Ovary (tissue), 9 donors: Measurements from ENCODE around the gene ZNF20. TPM values are rescaled to one million over a fixed set of nuclear protein-coding genes. Genes with fewer than 3 reads are reported as not detected.

Source experiments
- DNase-seq, 5 donors: peaks; one replicate each; pipeline ENCODE4 v3.0.0-alpha.2; 2019 to 2020
- H3K27ac ChIP-seq, 2 donors: fragments of 200-600 bp; one replicate each; pipeline versions ENCODE4 v1.5.1 to v1.8.0; 2019 to 2022
- H3K27me3 ChIP-seq: fragments of 200-600 bp; one replicate; pipeline ENCODE4 v1.8.0; 2022
- H3K36me3 ChIP-seq: fragments of 200-600 bp; sonication (generic); one replicate; pipeline ENCODE4 v1.5.1; 2019
- H3K4me1 ChIP-seq: one replicate; pipeline ENCODE4 v1.8.1; 2013; ENCODE audit warnings: mild to moderate bottlenecking, moderate library complexity; ENCODE audit not compliant: insufficient read depth
- H3K4me3 ChIP-seq: fragments of 200-600 bp; sonication (generic); one replicate; pipeline ENCODE4 v1.5.1; 2017
- H3K9me3 ChIP-seq, 2 donors: fragments of 200-600 bp in 1 of 2; sonication (generic) in 1 of 2; one replicate each; pipeline versions ENCODE4 v1.5.1 to v1.8.1; 2013 to 2019; ENCODE audit warnings: mild to moderate bottlenecking in 1 of 2, moderate library complexity in 1 of 2
- EP300 ChIP-seq: sonication (generic); formaldehyde crosslinking; IDR thresholded peaks from one replicate; pipeline ENCODE4 v1.6.1; 2017; ENCODE audit warnings: antibody characterized with exemption
- POLR2A ChIP-seq: fragments of 450-650 bp; IDR thresholded peaks from one replicate; pipeline ENCODE4 v1.6.1; 2017; ENCODE audit warnings: antibody characterized with exemption, mild to moderate bottlenecking, moderate library complexity
- WGBS, 3 donors: extraction: QIAGEN DNeasy Blood & Tissue Kit in 1 of 3; methylation state at CpG; one replicate each; pipeline versions ENCODE4 v1.1.5 to v1.1.7; 2013 to 2017; 5-methylcytosine and 5-hydroxymethylcytosine counted together
- intact Hi-C, 4 donors: fragments of 100-400 bp; cut with DNase I; formaldehyde crosslinking; loops; one replicate each; pipeline versions ENCODE4 v1.11.0 to v1.15.1; 2022 to 2023
- polyA plus RNA-seq, 2 donors: library from polyadenylated mRNA; stranded (reverse); fragments of 200-250 nt in 1 of 2; fragments of 350-450 nt in 1 of 2; fragmentation: Illumina TruSeq in 1 of 2; extraction: RNeasy Lipid Tissue Mini Kit (QIAGEN cat#74804) in 1 of 2; gene quantifications; one replicate each; pipeline ENCODE4 v1.2.3, GENCODE V29; 2013 to 2014
- total RNA-seq, 7 donors: library from RNA; depleted of rRNA in 2 of 7; stranded (reverse); fragments of >200 nt in 2 of 7; fragmentation: NEBNext Ultra II Directional in 3 of 7; extraction: Animal tissue kit (Norgen Biotek cat#: 25700) in 3 of 7; gene quantifications; one replicate each; pipeline versions ENCODE4 v1.1.0 to v1.2.4, GENCODE V29; 2016 to 2023
- TF ChIP-seq, protein P1 (sequence below), 3 donors: fragments of 450-650 bp in 2 of 3; fragments of 200-600 bp in 1 of 3; IDR thresholded peaks; one replicate each; pipeline versions ENCODE4 v1.5.1 to v1.8.0; 2016 to 2022; ENCODE audit warnings: antibody characterized with exemption in 3 of 3, mild to moderate bottlenecking in 1 of 3
- donor health status: DM: no; HTN: no; CAD: no; lungs with moderate emphysema.
- donor health status: DM: no; HTN: no; CAD: no.
- donor health status: Bipolar disorder and iron deficiency.
- donor health status: DM: yes; HTN: yes; CAD: no.
- donor health status: DM: no; HTN: no; CAD: no.
- donor health status: DM: yes; HTN: yes; CAD: no.

ZNF20 gene
- total and polyA plus RNA-seq, 9 donors: 1.2 to 5.2 (median 3.0) TPM

GRCh38 chr19:12156223-12157058, 16.3 kb upstream of the ZNF20 start, which contains the start of gene ZNF625:
Gene ZNF625 (minus strand): TSS chr19:12156734. CDS start chr19:12156558, 176 bp downstream.
- no peaks in the 10 kb centered on the region for H3K36me3 ChIP-seq
- H3K9me3 ChIP-seq: no peaks in the 10 kb centered on the region
- peak; percentile 85 to 89 (median 86) for DNase-seq
- WGBS, 3 donors: 1% methylated on average over 51 to 58 of the region's 58 CpGs
- intact Hi-C loops: loop anchor here in 1 of 4 donors (5.0 kb wide), 1 partner anchor 344 kb away; the partner anchor contains the start of gene ZNF440
- no peaks in the 10 kb centered on the region for H3K27me3 ChIP-seq
- peaks cover 2% of the 10 kb centered on the region for H3K4me1 ChIP-seq
- peak within 1 kb of the TSS; percentile 71 for H3K4me3 ChIP-seq
- TF ChIP-seq POLR2A (peak; percentile 53), EP300 (no peak)
- H3K27ac ChIP-seq: peak within 1 kb of the TSS; percentile 36 to 70

DNA sequence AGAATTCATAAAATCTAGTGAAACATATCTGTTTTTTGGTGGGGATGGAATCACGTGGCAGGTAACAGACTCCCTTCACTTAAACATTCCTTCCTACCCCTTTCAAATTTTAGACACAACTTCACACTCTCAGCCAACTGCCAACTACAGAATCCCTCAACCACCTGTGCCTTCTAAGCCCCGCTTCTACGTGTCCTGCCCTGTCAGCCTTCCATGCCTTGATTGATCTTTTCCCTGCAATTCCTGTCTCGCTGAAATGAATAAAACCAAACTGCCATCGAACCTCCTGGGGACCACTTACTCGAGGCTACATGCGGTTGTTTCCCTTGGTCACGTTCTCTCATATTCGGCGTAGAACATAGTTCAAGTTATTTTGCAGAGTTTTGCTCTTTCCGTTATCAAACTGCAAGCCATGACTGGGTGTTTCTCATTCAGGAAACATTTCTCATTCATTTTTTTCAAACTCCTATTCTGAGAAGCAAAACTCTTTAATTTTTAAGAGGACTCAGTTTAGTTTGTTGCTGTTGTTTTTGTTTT, 15.2 kb upstream of the ZNF20 start:
- WGBS, 3 donors: 12 to 13% (median 12%) methylated on average over 11 of the region's 11 CpGs
- H3K4me1 ChIP-seq: peaks cover 2% of the 10 kb centered on the region

DNA sequence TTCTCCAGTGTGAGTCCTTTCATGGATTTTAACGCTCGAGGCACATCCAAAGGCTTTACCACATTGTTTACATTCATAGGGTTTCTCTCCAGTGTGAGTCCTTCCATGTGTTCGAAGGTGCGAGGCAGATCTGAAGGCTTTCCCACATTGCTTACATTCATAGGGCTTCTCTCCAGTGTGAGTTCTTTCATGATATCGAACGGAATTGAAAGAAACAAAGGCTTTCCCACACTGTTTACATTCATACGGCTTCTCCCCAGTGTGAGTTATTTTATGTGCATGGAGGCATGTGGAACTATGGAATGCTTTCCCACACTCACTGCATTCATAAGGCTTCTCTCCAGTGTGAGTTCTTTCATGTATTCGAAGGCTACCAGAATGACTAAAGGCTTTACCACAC, 5.2 kb upstream of the ZNF20 start:
- TF ChIP-seq, protein P1, sequence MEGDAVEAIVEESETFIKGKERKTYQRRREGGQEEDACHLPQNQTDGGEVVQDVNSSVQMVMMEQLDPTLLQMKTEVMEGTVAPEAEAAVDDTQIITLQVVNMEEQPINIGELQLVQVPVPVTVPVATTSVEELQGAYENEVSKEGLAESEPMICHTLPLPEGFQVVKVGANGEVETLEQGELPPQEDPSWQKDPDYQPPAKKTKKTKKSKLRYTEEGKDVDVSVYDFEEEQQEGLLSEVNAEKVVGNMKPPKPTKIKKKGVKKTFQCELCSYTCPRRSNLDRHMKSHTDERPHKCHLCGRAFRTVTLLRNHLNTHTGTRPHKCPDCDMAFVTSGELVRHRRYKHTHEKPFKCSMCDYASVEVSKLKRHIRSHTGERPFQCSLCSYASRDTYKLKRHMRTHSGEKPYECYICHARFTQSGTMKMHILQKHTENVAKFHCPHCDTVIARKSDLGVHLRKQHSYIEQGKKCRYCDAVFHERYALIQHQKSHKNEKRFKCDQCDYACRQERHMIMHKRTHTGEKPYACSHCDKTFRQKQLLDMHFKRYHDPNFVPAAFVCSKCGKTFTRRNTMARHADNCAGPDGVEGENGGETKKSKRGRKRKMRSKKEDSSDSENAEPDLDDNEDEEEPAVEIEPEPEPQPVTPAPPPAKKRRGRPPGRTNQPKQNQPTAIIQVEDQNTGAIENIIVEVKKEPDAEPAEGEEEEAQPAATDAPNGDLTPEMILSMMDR (IDR thresholded peaks at IDR 0.05): no peak
- no peak for TF ChIP-seq EP300
- no peak for TF ChIP-seq POLR2A
- intact Hi-C loops: loop anchor here in 1 of 4 donors (10.0 kb wide), 2 partner anchors 81 to 351 kb away; partner anchors contain the start of genes ZNF491 and ZNF844
- no peak for DNase-seq
- H3K36me3 ChIP-seq: no peaks in the 10 kb centered on the region
- H3K4me3 ChIP-seq: no peak overlapping the region
- no peak overlapping the region for H3K27ac ChIP-seq
- H3K27me3 ChIP-seq: no peaks in the 10 kb centered on the region
- WGBS, 3 donors: 89 to 95% (median 92%) methylated on average over 8 of the region's 8 CpGs
- H3K9me3 ChIP-seq: no peaks in the 10 kb centered on the region
- no peaks in the 10 kb centered on the region for H3K4me1 ChIP-seq

More for the DNA sequence above, 15.2 kb upstream of the ZNF20 start:
- Histone ChIP-seq H3K9me3 (no peaks in the 10 kb centered on the region), H3K27ac (no peak overlapping the region), H3K27me3 (no peaks in the 10 kb centered on the region), H3K4me3 (peak overlapping the region; percentile 71), H3K36me3 (no peaks in the 10 kb centered on the region)
- TF ChIP-seq, protein P1 (IDR thresholded peaks at IDR 0.05): no peak
- TF ChIP-seq EP300: no peak
- no peak for TF ChIP-seq POLR2A
- intact Hi-C loops: loop anchor here in 1 of 4 donors (5.0 kb wide), 1 partner anchor 343 kb away; the partner anchor contains the start of gene ZNF440
- no peak for DNase-seq

DNA sequence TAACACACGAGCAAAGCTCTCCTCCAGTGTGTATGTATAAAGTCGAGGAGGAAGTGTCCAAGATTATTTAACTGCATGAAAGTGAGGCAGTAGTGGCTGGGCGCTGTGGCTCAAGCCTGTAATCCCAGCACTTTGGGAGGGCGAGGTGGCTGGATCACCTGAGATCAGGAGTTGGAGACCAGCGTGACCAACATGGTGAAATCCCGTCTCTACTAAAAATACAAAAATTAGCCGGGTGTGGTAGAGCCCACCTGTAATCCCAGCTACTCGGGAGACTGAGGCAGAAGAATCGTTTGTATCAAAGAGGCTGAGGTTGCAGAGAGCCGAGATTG, 1.2 kb upstream of the ZNF20 start:
- TF ChIP-seq, protein P1 (IDR thresholded peaks at IDR 0.05): peak in 1 of 3 donors; percentile 3
- TF ChIP-seq EP300: no peak
- 53 to 63% (median 56%) methylated on average over 10 of the region's 10 CpGs for WGBS, 3 donors

More for the DNA sequence above, 1.2 kb upstream of the ZNF20 start:
- Histone ChIP-seq H3K4me3 (no peak overlapping the region), H3K27ac (no peak overlapping the region), H3K27me3 (no peaks in the 10 kb centered on the region), H3K9me3 (no peaks in the 10 kb centered on the region), H3K36me3 (no peaks in the 10 kb centered on the region), H3K4me1 (no peaks in the 10 kb centered on the region)
- DNase-seq: no peak
- intact Hi-C loops: loop anchor here (2.0 to 10.0 kb wide), 7 partner anchors 77 to 347 kb away; partner anchors contain the start of genes ZNF844 (in 3 of the 4), ZNF491 (in 1 of the 4) and ZNF700 (in 1 of the 4)
